NK-92 treated with Interleukin-12 subunit alpha and Interleukin-12 subunit beta, amount 100 ng/mL, for 24 hours (cell line): ENCODE data around the gene MMAA.
"Not testable (repeated sequence)": the region's sequence is repeated elsewhere in the genome, so short reads cannot be mapped to it uniquely, and the experiment has no call there.

Experiments
- DNase-seq: peaks from one replicate; lab custom pipeline; 2025; lab: John Stamatoyannopoulos, UW

Gene MMAA

DNA sequence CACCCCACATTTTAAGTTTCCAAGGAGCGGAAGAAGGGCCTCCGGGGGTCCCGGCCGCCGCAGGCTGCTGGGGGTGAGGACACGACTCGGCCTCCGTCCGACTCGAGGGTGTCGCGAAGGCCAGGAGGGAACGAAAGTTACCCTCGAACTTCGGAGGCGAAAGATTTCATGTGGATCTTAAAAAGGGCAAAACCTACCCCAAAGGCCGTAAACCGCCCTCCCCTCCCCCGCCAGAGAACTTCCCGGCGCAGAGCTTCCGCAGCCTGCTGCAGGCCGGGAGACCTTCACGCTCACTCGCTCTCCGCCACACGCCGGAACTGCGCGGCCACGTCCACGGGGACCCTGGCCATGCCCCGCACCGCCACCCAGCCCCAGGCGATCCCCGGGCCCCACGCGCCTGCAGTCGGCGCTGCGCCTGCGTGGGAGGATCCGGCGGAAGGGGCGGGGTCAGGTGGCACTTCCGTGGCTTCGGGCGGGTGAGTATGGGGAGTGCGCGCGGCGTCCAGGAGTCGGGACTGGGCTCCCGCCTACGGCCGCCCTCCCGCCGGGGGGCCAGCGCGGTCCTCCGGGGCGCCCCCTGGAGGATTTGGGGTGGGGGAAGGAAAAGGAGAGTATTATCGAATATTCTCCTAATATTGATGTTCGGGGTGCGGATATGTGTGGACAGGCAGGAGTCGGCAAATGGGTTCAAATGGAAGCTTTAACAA lies at the start of gene MMAA:
MMAA (plus strand) TSS at position 454 of the 707 bp plus-strand sequence. CDS start 19,755 bp downstream, outside the sequence.
- peak; percentile 86 for DNase-seq

- DNase-seq, result not testable (repeated sequence)
These were observed 44.6 kb upstream of the MMAA start for GRCh38 chr4:145574546-145574945.

- DNase-seq, result no peak
These were observed 38.3 kb upstream of the MMAA start for GRCh38 chr4:145580906-145581305.

- no peak for DNase-seq
These were observed 35.8 kb upstream of the MMAA start for GRCh38 chr4:145583191-145584055.

- DNase-seq, result no peak
These were observed 32.0 kb upstream of the MMAA start for GRCh38 chr4:145587088-145587754.

DNA sequence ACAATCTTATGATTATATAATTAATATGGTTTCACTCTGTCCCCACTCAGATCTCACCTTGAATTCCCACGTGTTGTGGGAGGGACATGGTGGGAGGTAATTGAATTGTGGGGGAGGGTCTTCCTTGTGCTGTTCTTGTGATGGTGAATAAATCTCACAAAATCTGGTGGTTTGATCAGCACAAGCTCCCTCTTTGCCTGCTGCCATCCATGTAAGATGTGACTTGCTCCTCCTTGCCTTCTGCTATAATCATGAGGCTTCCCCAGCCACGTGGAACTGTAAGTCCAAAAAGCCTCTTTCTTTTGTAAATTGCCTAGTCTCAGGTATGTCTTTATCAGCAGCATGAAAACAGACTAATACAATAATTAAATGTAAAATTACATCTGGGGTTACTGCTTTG lies 29.8 kb upstream of the MMAA start:
- not testable (repeated sequence) for DNase-seq

DNA sequence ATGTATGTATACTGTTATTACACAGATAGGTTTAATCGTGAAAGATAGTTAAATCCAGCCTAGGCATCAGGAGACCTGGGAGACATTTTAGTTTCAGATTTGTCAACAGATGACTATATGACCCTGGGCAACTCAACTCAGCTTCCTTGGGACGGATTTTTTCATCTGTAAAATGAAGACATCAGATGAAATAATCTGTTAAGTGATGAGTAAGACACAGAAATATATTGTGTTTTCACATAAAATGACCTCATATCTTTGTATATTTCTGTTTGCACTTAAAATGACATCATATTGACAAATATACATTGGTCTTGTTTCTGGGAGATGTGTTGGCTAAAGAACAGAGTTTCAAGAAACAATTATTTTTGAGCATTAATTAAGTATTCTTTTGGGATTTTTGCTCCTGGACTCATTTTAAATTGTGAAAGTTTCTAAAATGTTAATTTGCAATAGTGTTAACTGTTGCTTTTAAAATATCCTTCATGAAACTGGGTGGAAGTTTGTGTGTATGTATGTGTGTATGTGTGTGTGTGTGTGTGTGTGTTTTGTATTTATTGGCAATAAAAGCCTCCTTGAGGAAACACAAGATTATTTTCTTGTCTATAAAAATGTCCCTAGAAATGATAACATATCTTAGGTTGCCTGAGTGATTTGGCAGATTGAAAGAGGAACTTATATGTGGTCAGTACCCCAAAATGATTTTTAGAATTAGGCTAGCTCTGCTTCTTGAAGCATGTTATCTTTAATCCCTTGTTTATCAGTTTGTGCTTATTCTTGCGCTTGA lies 29.1 kb upstream of the MMAA start:
- no peak for DNase-seq

- DNase-seq, result no peak
These were observed 16.9 kb upstream of the MMAA start for GRCh38 chr4:145602129-145602760.

DNA sequence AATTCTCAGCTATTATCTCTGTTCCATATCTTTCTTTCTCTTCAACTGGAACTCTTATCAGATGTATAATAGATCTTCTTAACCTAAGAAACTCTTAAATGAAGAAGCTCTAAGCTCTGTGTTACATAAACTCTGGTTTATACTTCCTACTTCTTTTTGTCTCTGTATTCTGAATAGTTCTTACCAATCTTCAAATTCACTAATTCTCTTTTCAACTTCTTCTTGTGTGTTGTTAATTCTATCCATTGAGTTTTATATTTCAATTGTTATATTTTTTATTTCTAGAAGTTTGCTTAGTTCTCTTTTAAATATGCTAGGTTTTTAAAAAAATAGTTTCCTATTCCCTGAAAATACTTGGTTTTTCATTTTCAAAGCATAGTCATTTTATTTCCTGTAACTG lies 13.2 kb upstream of the MMAA start:
- DNase-seq, result no peak

DNA sequence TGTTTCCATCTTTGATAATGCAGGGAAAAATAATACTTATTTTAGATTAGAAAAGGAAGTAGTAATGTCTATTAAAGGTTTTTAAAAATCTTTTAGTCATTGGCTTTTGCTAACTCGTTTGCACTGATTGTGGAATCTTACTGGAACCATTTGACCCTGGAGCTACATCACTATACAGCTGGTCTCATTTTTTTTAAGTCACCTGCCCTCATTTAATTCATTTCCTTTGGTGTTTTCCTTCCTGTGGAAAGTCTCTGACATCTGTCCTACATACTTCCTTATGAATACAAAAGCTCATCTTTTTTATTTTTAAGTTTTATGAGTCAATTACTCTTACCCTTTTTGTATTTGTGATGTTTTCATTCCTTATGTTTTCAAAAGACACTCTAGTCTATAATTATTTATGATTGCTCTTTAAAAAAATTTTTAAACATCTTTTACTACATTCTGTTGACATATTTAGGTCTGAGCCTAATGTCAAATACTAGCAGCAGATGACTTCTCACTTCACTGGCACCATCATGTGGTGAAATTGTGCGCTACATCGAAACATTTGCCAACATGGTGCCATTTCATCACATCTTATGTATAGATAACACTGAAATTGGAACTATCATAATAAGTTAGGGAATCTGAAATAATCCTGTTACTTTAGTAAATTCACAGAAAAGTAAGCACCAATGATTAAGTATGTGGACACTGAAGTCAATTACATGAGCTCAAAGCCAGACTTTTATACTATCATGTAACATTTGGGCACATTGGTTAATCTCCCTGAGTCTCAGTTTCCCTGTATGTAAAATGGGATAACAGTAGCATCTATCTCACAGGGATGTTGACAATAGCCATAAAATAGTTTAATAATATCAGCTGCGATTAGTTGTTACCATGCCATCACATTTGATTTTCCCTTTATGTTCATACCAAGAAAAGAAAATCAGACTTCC lies 9.4 kb upstream of the MMAA start:
- DNase-seq, result no peak

DNA sequence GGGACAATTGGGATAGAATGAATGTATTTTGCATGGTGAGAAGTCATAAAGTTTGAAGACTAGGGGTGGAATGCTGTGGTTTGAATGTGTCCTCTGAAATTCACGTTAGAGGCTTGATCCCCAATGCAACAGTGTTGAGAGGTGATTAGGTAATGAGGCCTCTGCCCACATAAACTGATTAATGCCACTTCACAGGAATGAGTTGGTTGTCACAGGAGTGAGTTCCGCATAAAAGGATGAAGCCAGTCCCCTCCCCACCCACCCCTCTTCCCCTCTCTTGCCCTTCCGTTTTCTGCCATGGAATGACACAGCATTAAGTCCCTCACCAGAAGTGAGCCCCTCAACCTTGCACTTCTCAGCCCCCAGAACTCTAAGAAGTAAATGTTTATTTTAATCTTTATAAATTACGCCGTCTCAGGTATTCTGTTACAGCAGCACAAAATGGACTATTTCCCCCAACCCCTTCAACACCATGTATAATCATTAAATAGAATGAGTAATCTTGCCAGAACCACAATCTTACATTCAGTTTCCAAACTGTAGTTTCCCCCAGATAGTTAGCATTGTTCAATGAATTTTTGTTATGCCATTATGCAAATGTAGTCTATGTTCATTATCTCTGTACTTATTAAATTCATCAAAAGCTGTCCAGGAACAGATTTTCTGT lies 5.5 kb upstream of the MMAA start:
- DNase-seq, result no peak

DNA sequence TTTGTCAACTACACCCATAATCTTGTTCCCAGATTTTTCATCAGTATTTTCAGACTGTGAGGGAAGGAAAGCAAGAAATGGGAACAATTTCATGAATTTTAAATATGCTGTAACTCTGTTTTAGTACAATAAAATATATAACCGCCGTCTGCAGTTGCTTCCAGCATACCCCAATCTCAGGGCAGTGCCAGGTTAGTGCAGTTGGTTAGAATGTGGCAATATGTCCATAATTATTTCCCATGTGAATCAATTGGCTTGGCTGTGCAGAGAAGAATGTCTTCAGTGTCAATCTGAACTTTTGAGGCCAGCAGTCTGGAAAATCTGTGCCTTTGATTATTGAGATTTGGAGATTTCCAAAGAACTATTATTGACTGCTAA lies 5.0 kb upstream of the MMAA start:
- no peak for DNase-seq

- DNase-seq, result no peak
These were observed 814 bp upstream of the MMAA start for GRCh38 chr4:145618210-145618931.

- DNase-seq, result no peak
These were observed 433 bp downstream of the MMAA start for GRCh38 chr4:145619639-145619996.

DNA sequence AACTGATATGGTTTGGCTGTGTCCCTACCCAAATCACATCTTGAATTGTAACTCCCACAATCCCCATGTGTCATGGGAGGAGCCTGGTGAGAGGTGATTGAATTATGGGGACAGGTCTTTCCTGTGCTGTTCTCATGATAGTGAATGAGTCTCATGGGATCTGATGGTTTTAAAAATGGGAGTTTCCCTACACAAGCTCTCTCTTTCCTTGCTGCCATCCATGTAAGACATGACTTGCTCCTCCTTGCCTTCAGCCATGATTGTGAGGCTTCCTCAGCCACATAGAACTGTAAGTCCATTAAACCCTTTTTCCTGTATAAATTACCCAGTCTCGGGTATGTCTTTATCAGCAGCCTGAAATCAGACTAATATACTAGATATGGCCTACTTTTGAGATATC lies 2.9 kb downstream of the MMAA start:
- DNase-seq, result not testable (repeated sequence)

- DNase-seq, result no peak
These were observed 4.6 kb downstream of the MMAA start for GRCh38 chr4:145623831-145624230.

DNA sequence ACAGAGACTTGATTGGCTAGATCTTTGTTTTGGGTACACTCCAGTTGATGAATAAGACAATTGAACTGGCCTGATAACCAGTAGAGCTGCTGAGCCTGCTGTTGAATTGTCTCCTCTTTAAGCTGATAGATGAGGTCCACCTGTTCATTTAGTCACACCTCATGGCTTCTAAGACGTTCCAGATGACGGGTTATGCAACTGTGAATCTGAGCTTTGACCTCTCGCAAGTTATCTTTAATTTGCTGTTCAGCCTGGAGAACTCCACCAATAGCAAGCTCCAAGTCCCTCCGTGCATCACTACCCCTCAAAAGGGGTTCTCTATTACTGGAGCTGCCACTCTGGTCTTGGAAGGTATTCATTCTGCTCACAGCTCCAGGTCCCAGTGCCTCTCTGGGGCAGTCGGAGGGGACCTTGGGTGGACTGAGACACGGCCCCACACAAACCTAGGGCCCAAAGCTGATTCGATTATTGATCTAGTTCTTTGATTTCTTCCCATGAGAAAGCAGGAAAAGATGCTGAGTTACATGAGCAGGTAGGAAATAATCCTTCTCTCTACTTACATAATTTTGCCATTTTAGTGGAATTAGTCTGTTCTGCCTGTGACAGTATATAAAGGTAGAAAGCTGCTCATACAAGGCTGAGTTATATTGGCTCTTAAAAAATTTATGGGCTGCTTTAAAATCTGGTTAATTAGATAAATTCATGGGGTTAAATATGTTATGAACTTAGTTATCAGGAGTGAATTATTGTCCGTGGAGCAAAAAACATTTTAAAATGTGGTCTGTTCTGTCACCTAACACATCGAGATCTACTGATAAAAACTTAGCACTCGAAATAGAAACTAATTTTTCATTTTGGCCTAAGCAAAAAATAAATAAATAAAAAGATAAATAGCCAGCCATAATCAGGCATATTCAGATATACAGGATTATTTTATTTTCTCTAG lies 6.8 kb downstream of the MMAA start:
- DNase-seq, result no peak

DNA sequence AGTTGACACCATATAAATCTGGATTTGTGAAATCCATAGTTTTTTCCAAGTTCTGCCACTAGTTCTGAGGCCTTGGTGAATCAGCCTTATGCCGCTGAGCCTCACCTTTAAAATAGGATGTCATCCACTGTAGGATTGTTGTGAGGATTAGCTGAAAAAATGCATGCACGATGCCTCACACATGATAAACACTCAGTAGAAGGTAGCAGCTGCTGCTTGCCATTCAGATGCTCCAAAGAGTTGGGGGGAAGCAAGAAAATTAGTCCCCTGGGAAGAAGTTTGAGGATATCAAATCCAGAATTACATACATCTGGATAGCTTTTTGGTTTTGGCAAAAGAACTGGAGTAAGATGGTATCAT lies 7.4 kb downstream of the MMAA start:
- DNase-seq, result no peak
